Stimulated activated CD8-positive, alpha-beta memory T cell treated with anti-CD3 and anti-CD28 coated beads, Interleukin-15, amount 100 ng/mL, for 48 hours (primary cell): ENCODE data around the gene LHFPL2.

Source experiments
- DNase-seq, 2 donors: peaks; one replicate each; pipeline ENCODE4 v3.0.0-alpha.2; 2020; ENCODE audit warnings: low read depth in 2 of 2

Gene LHFPL2

GRCh38 chr5:78504704-78505677 lies 143.6 kb downstream of the LHFPL2 start:
- DNase-seq, result no peak

DNA sequence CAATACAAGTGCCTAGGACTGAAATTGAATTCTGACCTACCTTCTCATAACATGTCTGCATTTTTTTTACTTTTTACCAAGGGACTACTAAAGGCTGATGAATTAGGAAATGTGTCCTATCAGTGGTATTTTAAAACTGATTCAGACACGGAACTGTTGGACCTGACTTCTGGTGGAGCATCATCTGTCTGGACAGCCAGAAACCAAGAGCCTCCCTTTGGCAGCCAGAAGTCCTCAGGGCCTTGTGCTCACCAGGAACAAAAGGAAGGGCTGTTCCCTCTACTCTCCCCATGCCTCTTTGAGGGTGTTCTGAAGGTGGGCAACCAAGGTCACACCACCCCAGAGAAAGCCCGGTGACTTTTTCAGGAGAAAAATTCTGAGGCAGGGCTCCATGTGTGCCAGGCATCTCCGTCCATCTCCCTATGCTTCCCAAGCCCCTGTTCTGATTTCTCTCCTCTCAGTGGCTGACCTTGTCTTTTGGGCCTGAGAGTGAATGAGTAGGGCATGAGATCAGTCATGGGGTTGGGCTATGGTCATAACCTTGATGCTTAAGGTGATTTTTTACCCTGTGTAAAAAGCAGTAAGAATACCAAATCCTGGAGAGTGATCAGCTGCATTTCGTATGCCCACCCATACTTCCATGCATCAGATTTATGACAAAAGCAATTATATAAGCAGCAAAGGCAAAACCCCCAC lies 144.5 kb downstream of the LHFPL2 start:
- no peak for DNase-seq

DNA sequence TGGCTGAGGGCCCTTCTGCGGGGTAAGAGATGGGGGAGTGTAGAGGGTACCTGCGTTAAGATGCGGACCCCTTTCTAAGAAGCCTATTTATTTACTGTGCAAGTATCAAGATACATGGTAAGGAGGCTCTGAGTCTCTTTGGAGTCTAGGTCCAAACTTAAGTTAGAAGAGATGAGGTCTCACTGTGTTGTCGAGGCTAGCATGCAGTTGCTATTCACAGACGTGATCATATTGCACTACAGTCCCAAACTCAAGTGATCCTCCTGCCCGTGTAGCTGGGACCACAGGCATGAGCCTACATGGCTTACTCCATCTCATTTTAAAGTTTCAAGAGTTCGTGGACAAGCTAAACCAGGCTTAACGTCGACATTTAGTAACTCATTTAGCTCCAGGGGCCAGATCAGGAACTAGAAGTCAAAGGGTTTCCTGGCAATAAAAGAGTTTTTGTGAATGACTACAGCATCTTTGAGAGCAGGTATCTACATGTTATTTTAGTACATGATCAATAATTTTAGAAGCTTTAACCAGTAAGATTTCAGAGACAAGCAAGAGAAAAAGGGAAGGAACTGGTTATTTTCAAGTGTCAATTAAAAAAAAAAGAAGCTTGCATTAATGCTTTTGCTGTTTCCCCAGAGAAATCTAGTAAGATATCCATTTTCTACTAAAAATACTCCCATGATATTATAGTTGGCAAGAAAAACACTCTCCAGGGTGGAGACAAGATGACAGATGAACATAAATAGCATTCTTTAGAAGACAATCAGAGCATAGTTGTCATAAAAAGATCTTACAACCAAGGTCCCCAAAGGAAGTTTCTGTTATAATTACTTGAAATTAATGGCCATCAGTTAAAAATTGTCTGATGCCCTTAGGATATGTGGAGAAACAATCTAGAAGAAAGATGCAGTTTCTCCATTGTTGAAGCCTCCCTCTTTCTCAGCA lies 146.9 kb downstream of the LHFPL2 start:
- no peak for DNase-seq

- DNase-seq, result no peak
These were observed 147.7 kb downstream of the LHFPL2 start for GRCh38 chr5:78500871-78501270.

DNA sequence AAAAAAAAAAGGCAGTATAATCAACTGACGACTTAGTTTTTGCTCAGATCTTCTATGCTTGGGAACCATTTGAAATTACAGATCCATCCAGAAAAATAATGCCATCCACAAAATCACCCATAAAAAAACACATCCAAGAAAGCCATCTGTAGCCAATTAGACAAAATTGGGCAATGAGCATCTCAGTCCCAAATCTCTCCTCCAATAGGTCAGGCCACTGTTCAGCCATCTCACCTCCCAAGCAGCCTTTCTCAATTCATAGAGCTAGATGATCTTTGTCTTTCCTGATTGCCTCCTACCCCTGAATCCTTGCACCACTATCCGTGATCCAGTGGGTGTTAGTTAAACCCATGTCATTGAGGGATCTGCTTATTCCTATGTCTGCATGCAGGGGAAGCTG lies 148.5 kb downstream of the LHFPL2 start:
- no peak for DNase-seq

GRCh38 chr5:78499485-78499884 lies 149.1 kb downstream of the LHFPL2 start:
- DNase-seq, result no peak

DNA sequence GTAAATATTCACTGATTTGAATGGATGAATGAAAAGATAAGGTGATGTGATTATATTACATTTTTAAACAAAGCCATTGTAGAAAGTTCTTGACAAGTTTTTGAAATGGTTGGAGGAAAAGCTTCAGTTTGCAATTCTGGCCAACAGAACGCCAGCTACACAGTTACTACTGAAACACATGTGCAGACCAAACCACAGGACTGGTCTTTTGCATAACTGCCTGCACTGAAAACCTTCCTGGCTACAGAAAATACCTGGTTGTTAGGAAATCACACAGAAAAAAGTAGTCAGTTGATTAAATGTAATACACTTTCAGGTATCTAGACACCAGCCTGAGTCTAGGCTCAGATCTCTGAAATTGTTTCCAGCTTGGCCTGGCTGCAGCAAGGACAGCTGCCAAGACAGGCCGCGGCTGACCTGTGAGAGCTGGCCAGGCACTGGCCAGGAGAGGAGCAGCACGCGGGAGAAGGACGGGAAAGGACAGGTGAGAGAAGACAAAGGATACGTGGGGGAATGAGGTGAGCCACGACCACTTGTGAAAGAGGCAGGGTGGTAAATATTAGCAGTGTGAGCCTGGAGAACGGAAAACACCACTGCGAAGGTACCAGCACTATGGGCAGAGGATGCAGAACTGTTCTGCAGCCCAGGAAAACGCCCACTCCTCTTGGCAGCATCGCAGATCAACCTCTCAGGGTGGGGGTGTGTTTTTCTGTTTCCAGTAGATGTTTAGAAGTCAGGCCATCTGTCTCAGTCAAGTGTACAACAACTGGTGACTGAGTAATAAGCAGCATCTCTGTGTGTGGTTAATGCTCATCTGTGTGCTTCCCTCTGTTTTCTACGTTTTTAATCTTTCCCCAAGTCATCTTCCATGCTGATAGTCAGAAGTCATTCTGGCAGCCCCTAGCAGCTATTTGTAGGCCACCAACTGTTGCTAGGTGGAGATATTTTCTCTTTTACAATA lies 150.7 kb downstream of the LHFPL2 start:
- no peak for DNase-seq

- DNase-seq, result no peak
These were observed 152.2 kb downstream of the LHFPL2 start for GRCh38 chr5:78496373-78496772.

GRCh38 chr5:78495800-78496199 lies 152.8 kb downstream of the LHFPL2 start:
- DNase-seq, result no peak

GRCh38 chr5:78492650-78493049 lies 155.9 kb downstream of the LHFPL2 start:
- no peak for DNase-seq

GRCh38 chr5:78492224-78492623 lies 156.3 kb downstream of the LHFPL2 start:
- no peak for DNase-seq

- no peak for DNase-seq
These were observed 157.7 kb downstream of the LHFPL2 start for GRCh38 chr5:78490709-78491485.

GRCh38 chr5:78487846-78488245 lies 160.7 kb downstream of the LHFPL2 start:
- no peak for DNase-seq

GRCh38 chr5:78486218-78486617 lies 162.4 kb downstream of the LHFPL2 start:
- no peak for DNase-seq

GRCh38 chr5:78483809-78484521 lies 164.6 kb downstream of the LHFPL2 start:
- no peak for DNase-seq

DNA sequence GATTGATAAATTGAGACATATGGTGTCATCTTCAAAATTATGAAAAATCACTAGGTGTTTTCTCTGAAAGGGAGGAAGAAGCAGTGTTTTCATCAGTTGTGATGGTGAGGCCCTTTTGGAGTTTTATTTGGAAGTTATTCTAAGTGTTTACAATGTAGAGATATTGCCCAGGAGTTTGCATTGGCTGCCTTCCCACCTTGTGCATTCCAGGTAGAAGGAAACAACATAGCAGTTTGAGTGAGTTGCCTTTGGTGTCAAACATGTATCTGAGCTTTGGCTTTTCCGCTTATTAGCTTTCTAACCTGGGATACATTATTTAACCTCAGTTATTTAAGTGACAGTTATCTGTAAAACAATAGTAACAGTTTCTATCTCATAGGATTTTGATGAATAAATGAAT lies 165.6 kb downstream of the LHFPL2 start:
- no peak for DNase-seq

- DNase-seq, result no peak
These were observed 171.8 kb downstream of the LHFPL2 start for GRCh38 chr5:78476795-78477194.

DNA sequence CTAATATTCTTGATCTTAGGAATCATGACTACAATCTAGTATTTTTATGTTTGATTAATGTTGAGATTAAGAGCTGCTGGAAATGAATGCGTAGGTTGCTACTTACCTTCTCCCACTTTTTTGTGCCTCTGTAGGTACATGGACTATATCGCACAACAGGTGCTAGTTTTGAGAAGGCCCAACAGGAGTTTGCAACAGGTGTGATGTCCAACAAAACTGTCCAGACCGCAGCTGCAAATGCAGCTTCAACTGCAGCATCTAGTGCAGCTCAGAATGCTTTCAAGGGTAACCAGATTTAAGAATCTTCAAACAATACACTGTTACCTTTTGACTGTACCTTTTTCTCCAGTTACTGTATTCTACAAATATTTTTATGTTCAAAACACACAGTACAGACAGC lies 173.2 kb downstream of the LHFPL2 start:
- no peak for DNase-seq

- no peak for DNase-seq
These were observed 174.8 kb downstream of the LHFPL2 start for GRCh38 chr5:78473751-78474150.
